ENCODE data around the gene OCIAD2.
"Not testable (repeated sequence)": the region's sequence is repeated elsewhere in the genome, so short reads cannot be mapped to it uniquely, and the experiment has no call there.

OCIAD2 gene

DNA sequence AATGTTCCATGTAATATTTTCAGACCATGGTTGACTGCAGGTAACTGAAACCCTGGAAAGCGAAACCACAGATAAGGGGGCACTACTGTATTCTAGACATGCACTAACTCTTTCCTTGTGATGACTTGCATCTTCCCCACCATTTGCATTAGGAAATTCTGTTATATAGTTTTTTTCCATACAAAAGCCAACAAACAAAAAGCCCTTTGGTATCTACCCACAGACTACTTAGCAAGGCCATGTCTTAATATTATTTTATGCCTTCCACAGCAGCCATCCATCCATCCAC, 52.2 kb downstream of the OCIAD2 start:
- no peak for DNase-seq (ENCODE audit: low read depth)

DNA sequence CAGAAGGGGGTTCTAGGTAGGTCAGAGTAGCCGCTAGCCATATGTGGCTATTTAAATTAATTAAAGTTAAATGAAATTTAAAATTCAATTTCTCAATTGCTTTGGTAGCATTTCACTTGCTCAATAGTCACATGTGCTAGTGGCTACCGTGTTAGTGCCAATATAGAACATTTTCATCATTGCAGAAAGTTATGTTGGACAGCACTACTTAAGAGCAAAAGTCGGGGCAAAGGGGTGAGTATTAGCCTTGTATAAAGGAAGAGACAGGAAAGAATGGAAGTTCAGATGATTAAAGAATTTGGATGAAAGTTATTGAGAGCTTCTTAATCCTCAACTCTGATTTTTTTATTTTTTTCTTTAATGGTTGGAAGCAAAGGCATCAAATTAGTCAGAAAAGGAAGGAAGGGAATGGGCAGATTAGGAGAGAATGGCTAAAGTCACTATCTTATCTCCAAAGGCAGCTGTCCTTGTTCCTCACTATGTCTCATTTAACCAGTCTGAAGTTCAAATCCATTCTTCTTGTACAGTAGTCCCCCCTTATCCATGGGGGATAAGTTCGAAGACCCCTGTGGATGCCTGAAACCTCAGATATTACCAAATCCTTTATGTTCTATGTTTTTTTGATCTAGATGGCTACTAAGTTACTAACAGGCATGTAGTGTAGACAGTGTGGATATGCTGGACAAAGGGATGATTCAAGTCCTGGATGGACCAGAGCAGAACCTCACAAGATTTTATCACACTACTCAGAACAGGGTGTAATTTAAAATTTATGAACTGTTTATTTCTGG, 52.8 kb downstream of the OCIAD2 start:
- no peak for DNase-seq (ENCODE audit: low read depth)

DNA sequence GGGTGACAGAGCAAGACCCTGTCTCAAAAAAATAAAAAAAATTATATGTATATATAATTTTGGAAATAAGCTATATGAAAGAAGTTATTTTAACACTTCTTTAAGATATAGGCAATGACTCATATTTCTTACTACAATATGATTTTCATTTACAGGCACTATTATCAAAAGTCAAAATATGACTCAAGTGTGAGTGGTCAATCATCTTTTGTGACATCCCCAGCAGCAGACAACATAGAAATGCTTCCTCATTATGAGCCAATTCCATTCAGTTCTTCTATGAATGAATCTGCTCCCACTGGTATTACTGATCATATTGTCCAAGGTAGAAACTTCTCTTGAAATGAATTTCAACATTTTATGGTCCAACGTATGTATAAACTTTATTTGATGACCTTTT, 54.9 kb downstream of the OCIAD2 start:
- no peak for DNase-seq (ENCODE audit: low read depth)

DNA sequence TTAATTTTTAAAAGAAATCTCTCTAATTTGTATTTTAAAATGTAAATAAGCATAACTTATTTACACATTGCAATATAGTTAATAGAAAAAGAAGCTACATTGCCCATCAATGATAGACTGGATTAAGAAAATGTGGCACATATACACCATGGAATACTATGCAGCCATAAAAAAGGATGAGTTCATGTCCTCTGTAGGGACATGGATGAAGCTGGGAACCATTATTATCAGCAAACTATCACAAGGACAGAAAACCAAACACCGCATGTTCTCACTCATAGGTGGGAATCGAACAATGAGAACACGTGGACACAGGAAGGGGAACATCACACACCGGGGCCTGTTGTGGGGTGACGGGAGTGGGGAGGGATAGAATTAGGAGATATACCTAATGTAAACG, 57.8 kb downstream of the OCIAD2 start:
- not testable (repeated sequence) for DNase-seq (ENCODE audit: low read depth)

DNA sequence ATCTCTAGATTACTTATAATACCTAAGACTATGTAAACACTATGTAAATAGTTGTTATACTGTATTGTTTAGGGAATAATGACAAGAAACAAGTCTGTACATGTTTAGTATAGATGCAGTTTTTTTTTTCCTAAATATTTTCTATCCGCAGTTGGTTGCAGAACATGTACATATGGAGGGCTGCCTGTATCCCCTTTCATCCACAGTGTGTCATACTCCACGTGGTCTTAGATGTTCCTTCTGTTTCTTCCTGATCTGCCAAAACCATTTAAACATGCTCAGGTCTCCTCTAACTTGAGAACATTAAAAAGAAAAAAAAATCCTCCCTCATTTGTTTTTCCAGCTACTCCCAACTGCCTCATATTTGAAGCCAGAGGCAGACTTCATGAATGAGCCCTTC, 61.7 kb downstream of the OCIAD2 start:
- DNase-seq (ENCODE audit: low read depth), result no peak

DNA sequence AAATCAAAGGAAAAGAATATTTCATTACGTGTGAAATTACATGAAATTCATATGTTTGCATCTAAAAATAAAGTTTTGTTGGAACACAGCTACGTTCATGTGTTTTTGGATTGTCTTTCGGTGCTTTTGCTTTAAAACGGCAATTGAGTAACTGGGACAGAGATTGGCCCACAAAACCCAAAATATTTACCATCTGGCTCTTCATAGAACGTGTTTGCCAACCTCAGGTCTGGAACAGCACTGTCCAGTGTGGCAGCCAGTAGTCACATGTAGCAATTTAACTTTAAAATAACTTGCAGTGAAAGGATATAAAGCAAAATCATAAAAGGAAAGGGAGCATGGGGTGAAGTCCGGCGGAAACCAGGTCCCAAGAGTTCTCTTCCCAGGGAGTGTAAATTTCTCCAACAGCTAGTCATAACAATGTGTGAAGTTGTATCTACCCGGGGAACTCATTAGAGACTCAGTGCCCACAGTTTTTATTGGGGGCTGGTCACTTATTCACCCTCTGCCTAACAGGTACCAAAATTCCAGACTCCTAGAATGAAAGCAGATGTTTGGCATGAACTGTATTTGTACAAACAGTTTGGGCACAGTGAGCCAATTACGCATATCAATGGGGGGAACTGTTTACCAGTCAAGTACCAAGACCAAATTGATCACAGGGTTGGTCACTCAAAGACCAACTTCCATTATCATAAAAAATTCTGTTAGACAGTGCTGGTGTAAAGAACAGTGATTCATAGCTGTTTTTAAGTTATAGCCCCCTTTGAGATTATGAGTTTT, 65.3 kb downstream of the OCIAD2 start:
- peak; percentile 9 for DNase-seq (ENCODE audit: low read depth)

DNA sequence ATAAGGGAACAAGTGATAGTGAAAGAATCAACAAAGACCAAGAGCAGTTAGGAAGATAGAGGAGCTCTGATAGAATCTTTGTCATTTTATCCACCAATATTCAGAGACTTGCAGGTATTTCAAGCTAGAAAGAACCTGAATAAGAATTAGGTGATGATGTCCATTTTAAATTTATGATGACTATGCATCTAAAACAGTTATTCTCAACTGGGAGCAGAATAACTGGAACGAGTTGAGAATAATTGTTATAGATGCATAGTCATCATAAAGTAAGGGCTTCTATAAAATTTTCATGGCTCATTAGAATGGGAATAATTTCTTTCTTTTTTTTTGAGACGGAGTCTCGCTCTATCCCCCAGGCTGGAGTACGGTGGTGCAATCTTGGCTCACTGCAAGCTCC, 69.9 kb downstream of the OCIAD2 start:
- no peak for DNase-seq (ENCODE audit: low read depth)
